PFSK-1 (cell line): ENCODE results near the gene TTLL12.

Source experiments
- POLR2AphosphoS5 ChIP-seq: IDR thresholded peaks from 2 replicates; pipeline ENCODE4 v1.6.1; 2012; ENCODE audit warnings: low read depth, mild to moderate bottlenecking, control low read depth, low read length, moderate library complexity
- SIN3A ChIP-seq: IDR thresholded peaks from 2 replicates; pipeline ENCODE4 v1.6.1; 2012; ENCODE audit warnings: mild to moderate bottlenecking, low read length, moderate library complexity, borderline replicate concordance; ENCODE audit not compliant: insufficient read depth
- TAF1 ChIP-seq: IDR thresholded peaks from 2 replicates; pipeline ENCODE4 v1.6.1; 2012; ENCODE audit warnings: low read length, control low read depth, borderline replicate concordance; ENCODE audit not compliant: insufficient read depth
- TF ChIP-seq, protein P1 (sequence below), 2 experiments: IDR thresholded peaks; 2 replicates each; pipeline versions ENCODE4 v1.6.1 to v1.8.0; 2011 to 2012; ENCODE audit warnings: low read depth in 2 of 2, low read length in 2 of 2, control low read depth in 1 of 2, inconsistent platforms in 1 of 2, mild to moderate bottlenecking in 1 of 2, moderate library complexity in 1 of 2; ENCODE audit not compliant: insufficient read depth in 1 of 2

DNA sequence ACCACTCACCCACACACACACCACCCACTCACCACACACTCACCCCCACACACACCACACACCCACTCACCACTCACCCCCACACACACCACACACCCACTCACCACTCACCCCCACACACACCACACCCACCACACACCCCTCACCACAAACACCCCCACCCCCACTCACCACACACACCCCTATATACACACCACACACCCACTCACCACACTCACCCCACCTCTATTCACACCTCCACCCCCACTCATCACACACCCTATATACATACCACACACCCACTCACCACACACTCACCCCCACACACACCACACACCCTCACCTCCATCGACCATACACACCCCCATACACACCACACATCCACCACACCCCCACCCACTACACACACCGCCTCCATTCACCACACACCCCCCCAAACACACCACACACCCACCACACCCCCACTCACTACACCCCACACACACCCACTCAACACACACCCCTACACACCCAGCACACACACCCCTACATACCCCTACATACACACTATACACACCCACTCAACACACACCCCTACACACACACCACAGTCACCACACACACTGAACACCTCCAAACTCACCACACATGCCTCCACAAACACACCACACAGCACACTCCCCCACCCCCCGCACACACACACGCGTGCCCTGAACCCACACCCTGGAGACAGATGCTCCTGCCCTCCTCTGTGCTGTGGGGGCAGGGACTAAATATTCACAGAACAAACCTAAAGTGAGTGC lies 19.0 kb upstream of the TTLL12 start:
- TF ChIP-seq, protein P1, sequence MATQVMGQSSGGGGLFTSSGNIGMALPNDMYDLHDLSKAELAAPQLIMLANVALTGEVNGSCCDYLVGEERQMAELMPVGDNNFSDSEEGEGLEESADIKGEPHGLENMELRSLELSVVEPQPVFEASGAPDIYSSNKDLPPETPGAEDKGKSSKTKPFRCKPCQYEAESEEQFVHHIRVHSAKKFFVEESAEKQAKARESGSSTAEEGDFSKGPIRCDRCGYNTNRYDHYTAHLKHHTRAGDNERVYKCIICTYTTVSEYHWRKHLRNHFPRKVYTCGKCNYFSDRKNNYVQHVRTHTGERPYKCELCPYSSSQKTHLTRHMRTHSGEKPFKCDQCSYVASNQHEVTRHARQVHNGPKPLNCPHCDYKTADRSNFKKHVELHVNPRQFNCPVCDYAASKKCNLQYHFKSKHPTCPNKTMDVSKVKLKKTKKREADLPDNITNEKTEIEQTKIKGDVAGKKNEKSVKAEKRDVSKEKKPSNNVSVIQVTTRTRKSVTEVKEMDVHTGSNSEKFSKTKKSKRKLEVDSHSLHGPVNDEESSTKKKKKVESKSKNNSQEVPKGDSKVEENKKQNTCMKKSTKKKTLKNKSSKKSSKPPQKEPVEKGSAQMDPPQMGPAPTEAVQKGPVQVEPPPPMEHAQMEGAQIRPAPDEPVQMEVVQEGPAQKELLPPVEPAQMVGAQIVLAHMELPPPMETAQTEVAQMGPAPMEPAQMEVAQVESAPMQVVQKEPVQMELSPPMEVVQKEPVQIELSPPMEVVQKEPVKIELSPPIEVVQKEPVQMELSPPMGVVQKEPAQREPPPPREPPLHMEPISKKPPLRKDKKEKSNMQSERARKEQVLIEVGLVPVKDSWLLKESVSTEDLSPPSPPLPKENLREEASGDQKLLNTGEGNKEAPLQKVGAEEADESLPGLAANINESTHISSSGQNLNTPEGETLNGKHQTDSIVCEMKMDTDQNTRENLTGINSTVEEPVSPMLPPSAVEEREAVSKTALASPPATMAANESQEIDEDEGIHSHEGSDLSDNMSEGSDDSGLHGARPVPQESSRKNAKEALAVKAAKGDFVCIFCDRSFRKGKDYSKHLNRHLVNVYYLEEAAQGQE (IDR thresholded peaks at IDR 0.05; ENCODE audit: insufficient read depth in 1 of 2, low read depth in 2 of 2, low read length in 2 of 2), result no peak
- TF ChIP-seq POLR2AphosphoS5 (no peak), TAF1 (no peak), SIN3A (no peak)
